KG1 (cell line): ENCODE measurements around the gene UBE2J2.
"Not testable (repeated sequence)": the region's sequence is repeated elsewhere in the genome, so short reads cannot be mapped to it uniquely, and the experiment has no call there.

ENCODE experiments used
- DNase-seq: peaks from one replicate; lab custom pipeline; 2025; lab: John Stamatoyannopoulos, UW

Gene UBE2J2

DNA sequence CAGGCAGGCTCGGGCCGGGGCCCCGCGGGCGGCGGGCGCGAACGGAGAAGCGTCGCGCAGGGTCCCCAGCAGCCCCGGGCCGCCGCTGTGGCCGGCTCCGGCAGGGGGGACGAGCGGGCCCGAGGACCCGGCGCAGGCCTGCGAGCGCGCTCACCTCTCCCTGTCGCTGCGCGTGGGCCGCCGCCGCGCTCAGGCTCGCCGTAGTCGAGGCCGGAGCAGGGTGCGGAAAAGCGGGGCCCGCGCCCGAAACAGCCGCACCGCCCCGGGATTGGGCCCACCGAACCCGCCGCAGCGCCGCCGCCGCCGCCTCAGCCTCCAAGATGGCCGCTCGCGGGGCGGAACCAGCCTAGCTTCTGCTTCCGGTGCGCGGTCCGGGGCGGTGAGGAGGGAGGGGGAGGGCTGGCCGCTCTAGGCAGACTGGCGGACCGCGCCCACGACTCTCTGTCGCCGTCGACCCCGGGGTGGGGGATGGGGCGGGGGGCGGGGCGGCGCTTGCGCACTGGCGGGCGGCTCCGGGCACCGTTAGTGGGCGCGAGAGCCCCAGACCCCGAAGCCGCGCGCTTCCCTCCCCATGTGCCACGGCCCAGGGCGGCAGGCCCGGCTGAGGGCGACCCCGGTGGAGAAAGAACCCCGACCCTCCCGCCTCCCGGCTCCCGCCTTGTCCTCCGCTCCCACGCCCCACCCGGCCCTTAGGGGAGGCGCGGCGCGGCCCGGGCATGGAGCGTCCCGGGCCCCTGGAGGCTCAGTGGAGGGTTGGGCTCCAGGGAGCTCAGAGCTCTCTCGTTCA lies at the start of gene UBE2J2:
UBE2J2 (minus strand) TSS at position 343 of the 787 bp plus-strand sequence. CDS start 5,862 bp downstream, outside the sequence.
- peak; percentile 34 for DNase-seq

DNA sequence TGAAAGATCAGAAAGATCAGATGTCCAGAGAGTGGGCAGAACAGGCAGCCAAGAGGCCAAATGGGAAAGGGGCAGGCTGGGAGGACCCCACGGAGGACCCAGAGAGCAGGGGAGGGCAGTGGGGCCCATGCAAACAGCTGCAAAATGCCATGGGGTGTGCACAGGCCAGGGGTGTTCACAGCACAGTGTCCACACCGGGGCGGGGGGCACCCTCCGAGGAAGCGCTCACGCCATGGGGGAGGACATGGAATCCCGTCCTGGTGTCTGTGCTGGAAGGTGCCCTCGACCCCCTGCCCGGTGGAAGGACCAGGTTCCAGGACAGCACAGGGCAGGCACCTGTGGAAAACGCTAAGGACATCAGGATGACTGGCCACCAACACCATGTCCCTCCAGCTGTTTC lies 49.3 kb upstream of the UBE2J2 start:
- no peak for DNase-seq

- DNase-seq, result no peak
Observed at GRCh38 chr1:1322418-1322817, 48.8 kb upstream of the UBE2J2 start.

GRCh38 chr1:1321477-1321876 lies 47.8 kb upstream of the UBE2J2 start:
- DNase-seq, result no peak

DNA sequence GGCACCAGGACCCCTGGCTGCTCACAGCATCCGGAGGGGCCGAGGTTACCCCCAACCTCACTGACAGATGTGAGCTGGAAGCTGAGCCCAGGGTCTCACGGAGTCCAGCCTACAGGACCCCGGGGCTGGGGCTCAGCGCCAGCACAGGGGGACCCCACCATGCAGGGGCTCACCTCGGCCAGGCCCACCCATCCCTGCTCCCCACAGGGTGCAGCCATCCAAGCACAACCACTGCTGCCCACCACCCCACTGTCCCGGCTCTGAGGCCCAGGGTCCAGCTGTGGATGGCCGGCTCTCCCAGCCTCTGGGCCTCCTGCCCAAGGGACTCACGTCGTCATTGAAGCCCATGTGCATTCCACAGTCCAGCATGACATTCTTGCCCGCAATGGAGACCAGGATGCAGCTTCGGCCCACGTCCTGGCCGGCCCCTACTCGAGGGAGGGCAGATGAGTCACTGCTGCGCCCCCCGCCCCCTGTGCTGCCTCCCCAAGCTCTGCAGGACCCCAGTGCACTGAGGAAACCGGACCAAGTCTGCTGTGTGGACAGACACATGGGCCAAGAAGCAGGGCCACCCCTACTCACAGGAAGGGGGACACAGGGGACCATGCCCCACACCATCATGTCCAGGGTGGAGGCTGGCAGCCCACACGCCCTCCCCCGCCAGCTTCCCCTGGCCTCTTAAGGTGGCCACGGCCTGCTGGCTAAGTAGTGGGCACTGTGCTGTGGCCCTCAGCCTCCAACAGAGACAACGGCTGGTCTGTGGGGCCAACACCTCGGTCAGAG lies 47.2 kb upstream of the UBE2J2 start:
- no peak for DNase-seq

GRCh38 chr1:1319646-1319941 lies 45.9 kb upstream of the UBE2J2 start:
- no peak for DNase-seq

- DNase-seq, result no peak
Observed at GRCh38 chr1:1318777-1319645, 45.4 kb upstream of the UBE2J2 start.

- DNase-seq, result no peak
Observed at GRCh38 chr1:1318131-1318652, 44.5 kb upstream of the UBE2J2 start.

DNA sequence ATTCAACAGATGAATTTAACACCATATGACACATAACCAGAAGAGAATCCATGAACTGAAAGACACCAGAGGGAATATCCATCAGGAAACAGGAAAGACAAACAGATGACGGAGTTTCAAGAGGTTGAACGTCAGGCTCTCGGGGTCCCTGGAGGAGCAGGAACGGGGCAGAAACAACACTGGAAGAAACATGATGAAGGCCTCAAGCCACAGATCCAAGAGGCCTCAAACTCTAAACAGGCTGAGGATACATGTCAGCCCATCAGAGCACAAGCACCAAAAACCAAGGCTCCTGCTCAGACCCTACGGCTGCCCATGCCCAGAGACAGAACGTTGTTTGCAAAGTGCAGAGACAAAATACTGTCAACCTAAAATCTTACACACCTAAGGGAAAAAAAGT lies 43.8 kb upstream of the UBE2J2 start:
- no peak for DNase-seq

GRCh38 chr1:1316199-1316598 lies 42.5 kb upstream of the UBE2J2 start:
- not testable (repeated sequence) for DNase-seq

- no peak for DNase-seq
Observed at GRCh38 chr1:1315435-1315954, 41.8 kb upstream of the UBE2J2 start.

DNA sequence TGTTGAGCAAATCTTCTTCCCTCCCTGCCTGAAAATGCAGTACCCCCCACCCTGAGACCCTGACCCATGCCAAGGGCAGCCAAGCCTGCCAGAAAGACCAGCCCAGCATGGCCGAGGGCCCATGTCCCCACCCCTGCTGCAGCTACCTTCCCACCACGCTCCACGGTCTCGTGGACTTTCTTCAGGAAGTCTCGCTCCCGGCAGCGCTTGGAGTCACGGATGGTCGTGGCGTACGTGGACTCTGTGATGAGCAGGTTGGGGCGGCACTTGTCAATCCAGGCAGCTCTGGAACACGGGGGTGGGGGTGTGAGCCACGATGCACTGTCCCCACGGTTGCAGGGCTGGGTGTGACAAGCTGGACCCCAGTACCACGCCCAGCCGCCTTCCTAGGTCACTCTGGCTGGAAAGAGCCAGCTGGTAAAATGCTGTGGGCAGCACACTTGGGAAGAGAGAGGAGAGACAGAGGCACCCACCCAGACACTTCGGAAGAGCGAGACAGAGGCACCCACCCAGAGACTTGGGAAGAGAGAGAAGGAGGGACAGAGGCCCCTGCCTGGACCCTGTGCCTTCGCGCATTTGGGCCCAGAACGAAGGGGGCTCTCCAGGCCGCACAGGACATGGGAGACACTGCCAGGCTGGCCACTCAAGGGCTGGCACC lies 41.2 kb upstream of the UBE2J2 start:
- no peak for DNase-seq

DNA sequence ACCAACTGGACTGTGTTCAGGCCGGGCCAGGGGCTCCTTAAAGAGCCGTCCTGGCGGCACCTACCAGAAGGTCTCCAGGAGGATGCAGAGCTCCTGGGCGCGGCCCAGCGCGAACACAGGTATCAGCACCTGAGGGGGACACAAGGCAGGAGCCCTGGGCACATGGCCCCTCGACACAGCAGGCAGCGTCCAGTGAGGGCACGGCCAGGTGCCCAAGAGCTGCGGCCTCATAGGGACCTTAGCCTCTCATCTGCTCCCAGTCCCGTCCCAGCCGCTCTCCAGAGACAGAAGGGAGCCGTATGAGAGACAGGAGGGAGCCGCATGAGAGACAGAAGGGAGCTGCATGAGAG lies 40.6 kb upstream of the UBE2J2 start:
- no peak for DNase-seq

GRCh38 chr1:1313500-1314236 lies 40.0 kb upstream of the UBE2J2 start:
- no peak for DNase-seq

GRCh38 chr1:1312450-1313314 lies 39.0 kb upstream of the UBE2J2 start:
- DNase-seq, result no peak

- no peak for DNase-seq
Observed at GRCh38 chr1:1311107-1312104, 37.8 kb upstream of the UBE2J2 start.

DNA sequence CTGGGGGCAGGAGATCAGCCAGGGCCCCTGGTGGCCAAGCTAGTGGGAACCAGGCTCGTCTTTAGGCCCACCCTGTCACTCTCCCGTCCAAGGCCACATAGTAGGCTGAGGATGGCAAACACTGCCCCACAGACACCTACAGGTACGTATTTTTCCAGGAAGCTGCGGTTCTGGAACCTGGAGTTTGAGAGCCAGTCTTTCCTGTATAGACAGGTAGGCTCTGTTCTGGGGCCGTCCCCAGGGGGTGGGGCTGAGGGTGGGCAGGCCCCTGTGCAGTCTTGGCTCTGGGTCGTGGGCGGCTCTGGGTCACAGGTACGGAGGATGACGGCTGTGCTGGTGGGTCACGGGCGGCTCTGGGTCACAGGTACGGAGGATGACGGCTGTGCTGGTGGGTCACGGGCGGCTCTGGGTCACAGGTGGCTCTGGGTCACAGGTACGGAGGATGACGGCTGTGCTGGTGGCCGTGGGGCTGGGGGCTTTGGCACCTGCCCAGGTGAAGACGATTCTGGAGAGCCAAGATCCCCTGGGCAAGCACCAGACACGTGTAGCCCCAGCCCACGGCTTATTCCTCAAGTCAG lies 36.9 kb upstream of the UBE2J2 start:
- DNase-seq, result no peak

DNA sequence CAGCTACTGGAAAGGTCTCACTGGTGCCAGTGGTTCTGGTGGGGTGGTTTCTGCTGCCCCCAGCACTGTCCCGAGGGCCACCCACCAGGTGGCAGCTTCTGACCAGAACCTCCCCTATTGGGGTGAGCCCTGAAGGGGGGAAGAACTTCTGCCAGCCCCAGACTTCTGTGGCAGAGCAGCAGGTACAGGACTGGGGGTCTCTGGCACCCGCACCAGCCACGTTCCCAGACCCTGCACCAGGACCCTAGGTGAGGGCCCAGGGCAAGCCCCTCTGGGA lies 36.4 kb upstream of the UBE2J2 start:
- DNase-seq, result no peak
